Panc1 (cell line): ENCODE data around the gene OLFML1. TPM values are rescaled to one million over a fixed set of nuclear protein-coding genes. Genes with fewer than 3 reads are reported as not detected.

Experiments
- ATAC-seq: fragments of 200-7000 bp; cut with Tn5 transposase; 2 replicates; pipeline ENCODE4 v1.9.1; 2020; ENCODE audit warnings: mild to moderate bottlenecking, moderate library complexity
- BruUV-seq: library from RNA; stranded (reverse); fragments of 400-500 nt; replicated peaks from 2 replicates; lab custom pipeline; 2021; lab: Mats Ljungman, UMichigan
- CTCF ChIA-PET: fragments of 300-600 bp; sonication (Branson Sonifier 250); formaldehyde crosslinking; loops from one replicate; lab custom pipeline; 2022; ENCODE audit warnings: antibody characterized with exemption; lab: Charles Lee
- POLR2A ChIA-PET: fragments of 300-600 bp; sonication (Branson Sonifier 250); formaldehyde crosslinking; loops from one replicate; lab custom pipeline; 2022; ENCODE audit warnings: antibody characterized with exemption; lab: Charles Lee
- DNase-seq: peaks from one replicate; pipeline ENCODE4 v3.0.0-alpha.2; 2010; ENCODE audit warnings: low read depth, low spot score
- H3K27ac ChIP-seq: 2 replicates; pipeline ENCODE4 v1.5.1; 2011; ENCODE audit warnings: mild to moderate bottlenecking, low read length, inconsistent platforms
- H3K27me3 ChIP-seq: fragments of 200-500 bp; sonication (Bioruptor generic); 2 replicates; pipeline ENCODE4 v1.6.0; 2014; ENCODE audit warnings: low read length, inconsistent platforms; ENCODE audit not compliant: control insufficient read depth, insufficient read depth
- H3K36me3 ChIP-seq: fragments of 200-500 bp; sonication (Bioruptor generic); 2 replicates; pipeline ENCODE4 v1.5.1; 2014; ENCODE audit warnings: inconsistent platforms, mild to moderate bottlenecking, low read length, moderate library complexity; ENCODE audit not compliant: control insufficient read depth, insufficient read depth
- H3K4me1 ChIP-seq: 2 replicates; pipeline ENCODE4 v1.5.1; 2011; ENCODE audit warnings: inconsistent platforms, mild to moderate bottlenecking, low read length, moderate library complexity; ENCODE audit not compliant: control insufficient read depth, insufficient read depth
- H3K4me3 ChIP-seq, 2 experiments: 2 replicates each; pipeline ENCODE4 v1.5.1; 2011 to 2012; ENCODE audit warnings: low read depth in 2 of 2, low read length in 2 of 2, mild to moderate bottlenecking in 2 of 2, inconsistent platforms in 1 of 2, moderate library complexity in 1 of 2
- H3K9me3 ChIP-seq: fragments of 200-500 bp; sonication (Bioruptor generic); 2 replicates; pipeline ENCODE4 v1.5.1; 2014; ENCODE audit warnings: low read depth, mild to moderate bottlenecking, inconsistent platforms, low read length, moderate library complexity; ENCODE audit not compliant: control insufficient read depth, insufficient read depth
- CTCF ChIP-seq: fragments of 450-650 bp; IDR thresholded peaks from 2 replicates; pipeline ENCODE4 v1.5.1; 2017; ENCODE audit warnings: mild to moderate bottlenecking
- POLR2AphosphoS5 ChIP-seq: IDR thresholded peaks from 2 replicates; pipeline ENCODE4 v1.6.1; 2012; ENCODE audit warnings: mild to moderate bottlenecking, low read depth, low read length, moderate library complexity
- REST ChIP-seq, 2 experiments: IDR thresholded peaks; 2 replicates each; pipeline ENCODE4 v1.6.1; 2011 to 2012; ENCODE audit warnings: low read depth in 2 of 2, control low read depth in 1 of 2, low read length in 1 of 2, mild to moderate bottlenecking in 1 of 2, moderate library complexity in 1 of 2; ENCODE audit not compliant: insufficient read depth in 1 of 2
- SIN3A ChIP-seq: IDR thresholded peaks from 2 replicates; pipeline ENCODE4 v1.6.1; 2012; ENCODE audit warnings: low read depth, mild to moderate bottlenecking, low read length, moderate library complexity, borderline replicate concordance; ENCODE audit not compliant: insufficient read depth
- TCF7L2 ChIP-seq: IDR thresholded peaks from 2 replicates; pipeline ENCODE4 v1.6.1; 2011; ENCODE audit warnings: mild to moderate bottlenecking, low read depth, low read length, inconsistent platforms
- in situ Hi-C: cut with HindIII; loops from 2 replicates; pipeline ENCODE4 v1.10.0; 2016; ENCODE audit warnings: low sequenced_read_pairs, low pct_unique_long_range_greater_than_20kb
- intact Hi-C: fragments of 100-400 bp; cut with micrococcal nuclease; formaldehyde crosslinking; loops from one replicate; pipeline ENCODE4 v1.10.0; 2022; ENCODE audit not compliant: unreplicated experiment
- total RNA-seq: library from RNA; stranded (reverse); gene quantifications from one replicate; pipeline ENCODE4 v1.2.1, GENCODE V29; 2021; ENCODE audit not compliant: unreplicated experiment

OLFML1 gene
- total RNA-seq, 1 experiment from 2014 or later = not detected

DNA sequence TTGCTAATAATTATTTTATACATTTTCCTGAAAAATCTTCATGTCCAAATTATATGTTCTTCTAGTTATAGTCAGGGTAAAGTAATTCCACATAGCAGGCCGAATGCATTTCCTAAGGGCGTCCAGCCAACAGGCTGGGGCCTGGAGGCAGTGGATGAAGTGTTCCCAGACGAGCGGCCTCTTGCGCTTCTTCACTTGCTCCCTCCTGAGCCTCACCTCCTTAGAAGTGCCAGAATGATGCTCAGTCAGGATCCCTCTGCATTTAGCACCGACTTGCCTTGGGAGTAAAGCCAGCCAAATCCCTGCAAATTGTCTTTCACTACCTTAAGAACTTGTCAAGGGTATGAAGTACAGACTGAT is 1.5 kb downstream of the OLFML1 start:
- Histone ChIP-seq H3K27ac (no peak overlapping the region), H3K4me1 (no peaks in the 10 kb centered on the region), H3K4me3 (no peak overlapping the region), H3K36me3 (no peaks in the 10 kb centered on the region), H3K9me3 (no peaks in the 10 kb centered on the region), H3K27me3 (peaks cover 8% of the 10 kb centered on the region; the same call in 1 of the 2 replicates)
- ChIA-PET POLR2A (no interaction called here), CTCF (no interaction called here)
- TF ChIP-seq SIN3A (no peak), TCF7L2 (no peak), POLR2AphosphoS5 (no peak), REST (IDR thresholded peaks at IDR 0.05; ENCODE audit: insufficient read depth in 1 of 2, low read depth in 2 of 2, low read length in 1 of 2) (no peak), CTCF (no peak)
- in situ Hi-C loops (no loop called here), intact Hi-C loops (no loop called here)
- DNase-seq (no peak), ATAC-seq (no peak)
- BruUV-seq = no TSS peak

DNA sequence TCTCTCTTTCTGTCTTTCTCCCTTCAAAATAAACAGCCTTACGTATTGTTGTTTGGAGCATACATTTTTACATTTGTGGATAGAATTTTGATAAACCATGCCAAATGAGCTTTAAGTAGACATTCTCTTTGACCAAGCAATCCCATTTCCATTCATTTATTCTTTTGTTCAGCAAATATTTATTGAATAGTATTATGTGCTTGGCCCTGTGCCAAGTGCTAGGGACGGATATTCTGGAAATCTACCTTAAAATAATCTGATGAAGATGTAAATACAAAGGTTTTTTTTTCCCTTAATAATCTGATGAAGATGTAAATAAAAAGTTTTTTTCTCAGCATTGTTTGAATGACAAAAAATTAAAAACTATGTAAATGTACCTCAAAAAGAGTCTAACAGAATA is 2.1 kb downstream of the OLFML1 start:
- intact Hi-C loops = no loop called here
- in situ Hi-C loops = no loop called here
- Histone ChIP-seq H3K27ac (no peak overlapping the region), H3K36me3 (no peaks in the 10 kb centered on the region), H3K27me3 (peaks cover 12% of the 10 kb centered on the region; the same call in 1 of the 2 replicates), H3K4me3 (no peak overlapping the region), H3K4me1 (no peaks in the 10 kb centered on the region), H3K9me3 (no peaks in the 10 kb centered on the region)
- no peak for TF ChIP-seq REST (IDR thresholded peaks at IDR 0.05; ENCODE audit: insufficient read depth in 1 of 2, low read depth in 2 of 2, low read length in 1 of 2)
- no peak for TF ChIP-seq POLR2AphosphoS5
- no peak for TF ChIP-seq TCF7L2
- no peak for TF ChIP-seq SIN3A
- TF ChIP-seq CTCF = no peak
- no TSS peak for BruUV-seq
- CTCF ChIA-PET = no interaction called here
- POLR2A ChIA-PET = no interaction called here
- no peak for ATAC-seq
- DNase-seq = no peak
